HepG2 (cell line): ENCODE measurements around the gene PARN. TPM values are rescaled to one million over a fixed set of nuclear protein-coding genes. Genes with fewer than 3 reads are reported as not detected.

Source experiments
- AKNA ChIP-seq: sonication (generic); formaldehyde crosslinking; IDR thresholded peaks from 2 replicates; pipeline ENCODE4 v1.4.0; 2020; ENCODE audit warnings: missing genetic modification reagents, borderline replicate concordance
- GATAD1 ChIP-seq: IDR thresholded peaks from 2 replicates; pipeline ENCODE4 v1.6.1; 2016; ENCODE audit warnings: missing genetic modification reagents, missing compliant biosample characterization
- HNF4A ChIP-seq: sonication (generic); formaldehyde crosslinking; IDR thresholded peaks from 2 replicates; pipeline ENCODE4 v1.4.0; 2020; ENCODE audit warnings: missing genetic modification reagents
- NPAS2 ChIP-seq: sonication (generic); formaldehyde crosslinking; IDR thresholded peaks from 2 replicates; pipeline ENCODE4 v1.8.0; 2022; ENCODE audit warnings: mild to moderate bottlenecking, missing genetic modification reagents, borderline replicate concordance
- PAF1 ChIP-seq: IDR thresholded peaks from 2 replicates; pipeline ENCODE4 v1.6.1; 2016; ENCODE audit warnings: missing genetic modification reagents, missing compliant biosample characterization
- RBM22 ChIP-seq: fragments of 200-400 bp; formaldehyde crosslinking; optimal IDR thresholded peaks from 2 replicates; pipeline ENCODE3; 2017; ENCODE audit warnings: mild to moderate bottlenecking, low read length, moderate library complexity
- SMARCC2 ChIP-seq: fragments of 450-650 bp; IDR thresholded peaks from 2 replicates; pipeline ENCODE4 v1.6.1; 2017; ENCODE audit warnings: antibody characterized with exemption, mild to moderate bottlenecking
- TERF1 ChIP-seq: sonication (generic); formaldehyde crosslinking; IDR thresholded peaks from 2 replicates; pipeline ENCODE4 v1.8.0; 2022; ENCODE audit warnings: mild to moderate bottlenecking, missing genetic modification reagents, moderate library complexity
- XRCC5 ChIP-seq: fragments of 200-400 bp; formaldehyde crosslinking; optimal IDR thresholded peaks from 2 replicates; pipeline ENCODE3; 2017; ENCODE audit warnings: mild to moderate bottlenecking, low read length
- ZBTB38 ChIP-seq: sonication (generic); formaldehyde crosslinking; IDR thresholded peaks from 2 replicates; pipeline ENCODE4 v1.5.1; 2020; ENCODE audit warnings: mild to moderate bottlenecking, missing genetic modification reagents
- ZNF142 ChIP-seq: sonication (generic); formaldehyde crosslinking; IDR thresholded peaks from 2 replicates; pipeline ENCODE4 v1.4.0; 2020; ENCODE audit warnings: missing genetic modification reagents
- polyA plus RNA-seq, 8 experiments: library from polyadenylated mRNA; depleted of rRNA in 3 of 8; stranded (reverse) in 7 of 8; unstranded in 1 of 8; fragments of >200 nt; fragmentation: Illumina TruSeq in 4 of 8; extraction: Trizol in 4 of 8; gene quantifications; 2 replicates each; pipeline versions ENCODE4 v1.2.1 to v1.2.3, GENCODE V29; 2011 to 2016; ENCODE audit warnings: low read depth in 4 of 8, missing spikeins in 1 of 8, mixed read lengths in 1 of 8; ENCODE audit not compliant: insufficient read depth in 1 of 8
- total RNA-seq, 5 experiments: library from RNA; depleted of rRNA; stranded (reverse); fragments of >200 nt; fragmentation: Illumina TruSeq; extraction: Trizol; gene quantifications; 2 replicates each; pipeline ENCODE4 v1.2.3, GENCODE V29; 2016; ENCODE audit warnings: low read depth in 1 of 5
- TF ChIP-seq, protein P1 (sequence below): sonication (generic); formaldehyde crosslinking; IDR thresholded peaks from 2 replicates; pipeline ENCODE4 v1.4.0; 2020; ENCODE audit warnings: mild to moderate bottlenecking, missing genetic modification reagents
- TF ChIP-seq, protein P2 (sequence below): sonication (generic); formaldehyde crosslinking; IDR thresholded peaks from 2 replicates; pipeline ENCODE4 v1.5.0; 2020; ENCODE audit warnings: missing genetic modification reagents

Gene PARN
- total and polyA plus RNA-seq, 2 of the 13 experiments (the other 11 are each of a cell fraction or from before 2014, with no cell fraction given): 13.3 to 47.6 TPM

GRCh38 chr16:14483819-14484385 is 146.2 kb downstream of the PARN start (continued):
- TF ChIP-seq ZNF142 (CRISPR knock-in tag): no peak
- TF ChIP-seq SMARCC2: no peak
- TF ChIP-seq RBM22: peak; percentile 14
- TF ChIP-seq XRCC5: no peak
- TF ChIP-seq GATAD1 (CRISPR knock-in tag): no peak
- TF ChIP-seq HNF4A (CRISPR knock-in tag): peak; percentile 56
- TF ChIP-seq, protein P1, sequence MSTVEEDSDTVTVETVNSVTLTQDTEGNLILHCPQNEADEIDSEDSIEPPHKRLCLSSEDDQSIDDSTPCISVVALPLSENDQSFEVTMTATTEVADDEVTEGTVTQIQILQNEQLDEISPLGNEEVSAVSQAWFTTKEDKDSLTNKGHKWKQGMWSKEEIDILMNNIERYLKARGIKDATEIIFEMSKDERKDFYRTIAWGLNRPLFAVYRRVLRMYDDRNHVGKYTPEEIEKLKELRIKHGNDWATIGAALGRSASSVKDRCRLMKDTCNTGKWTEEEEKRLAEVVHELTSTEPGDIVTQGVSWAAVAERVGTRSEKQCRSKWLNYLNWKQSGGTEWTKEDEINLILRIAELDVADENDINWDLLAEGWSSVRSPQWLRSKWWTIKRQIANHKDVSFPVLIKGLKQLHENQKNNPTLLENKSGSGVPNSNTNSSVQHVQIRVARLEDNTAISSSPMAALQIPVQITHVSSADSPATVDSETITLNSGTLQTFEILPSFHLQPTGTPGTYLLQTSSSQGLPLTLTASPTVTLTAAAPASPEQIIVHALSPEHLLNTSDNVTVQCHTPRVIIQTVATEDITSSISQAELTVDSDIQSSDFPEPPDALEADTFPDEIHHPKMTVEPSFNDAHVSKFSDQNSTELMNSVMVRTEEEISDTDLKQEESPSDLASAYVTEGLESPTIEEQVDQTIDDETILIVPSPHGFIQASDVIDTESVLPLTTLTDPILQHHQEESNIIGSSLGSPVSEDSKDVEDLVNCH (CRISPR knock-in tag): no peak
- TF ChIP-seq, protein P2, sequence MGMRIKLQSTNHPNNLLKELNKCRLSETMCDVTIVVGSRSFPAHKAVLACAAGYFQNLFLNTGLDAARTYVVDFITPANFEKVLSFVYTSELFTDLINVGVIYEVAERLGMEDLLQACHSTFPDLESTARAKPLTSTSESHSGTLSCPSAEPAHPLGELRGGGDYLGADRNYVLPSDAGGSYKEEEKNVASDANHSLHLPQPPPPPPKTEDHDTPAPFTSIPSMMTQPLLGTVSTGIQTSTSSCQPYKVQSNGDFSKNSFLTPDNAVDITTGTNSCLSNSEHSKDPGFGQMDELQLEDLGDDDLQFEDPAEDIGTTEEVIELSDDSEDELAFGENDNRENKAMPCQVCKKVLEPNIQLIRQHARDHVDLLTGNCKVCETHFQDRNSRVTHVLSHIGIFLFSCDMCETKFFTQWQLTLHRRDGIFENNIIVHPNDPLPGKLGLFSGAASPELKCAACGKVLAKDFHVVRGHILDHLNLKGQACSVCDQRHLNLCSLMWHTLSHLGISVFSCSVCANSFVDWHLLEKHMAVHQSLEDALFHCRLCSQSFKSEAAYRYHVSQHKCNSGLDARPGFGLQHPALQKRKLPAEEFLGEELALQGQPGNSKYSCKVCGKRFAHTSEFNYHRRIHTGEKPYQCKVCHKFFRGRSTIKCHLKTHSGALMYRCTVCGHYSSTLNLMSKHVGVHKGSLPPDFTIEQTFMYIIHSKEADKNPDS (CRISPR knock-in tag): no peak
- TF ChIP-seq TERF1 (CRISPR knock-in tag): no peak
- TF ChIP-seq NPAS2: no peak
- 0 out of 2 replicates have a peak, but pooled peaks have one; percentile 38 for TF ChIP-seq ZBTB38 (CRISPR knock-in tag)
- no peak for TF ChIP-seq AKNA (CRISPR knock-in tag)
- no peak for TF ChIP-seq PAF1 (CRISPR knock-in tag)
